Stimulated activated CD4-positive, alpha-beta T cell treated with anti-CD3 and anti-CD28 coated beads, Interleukin-1b, Interleukin-23, amount 100 ng/mL, for 4 hours (primary cell): ENCODE measurements around the gene SAE1.
"Not testable (repeated sequence)": the region's sequence is repeated elsewhere in the genome, so short reads cannot be mapped to it uniquely, and the experiment has no call there.

Experiments
- DNase-seq, 2 donors: peaks; one replicate each; pipeline ENCODE4 v3.0.0-alpha.2; 2020; ENCODE audit warnings: low read depth in 2 of 2

SAE1 gene

GRCh38 chr19:47130589-47131227, at the start of gene SAE1:
Gene SAE1, plus strand, starts transcription at chr19:47130835. Its CDS starts 96 bp downstream, at chr19:47130931.
- DNase-seq: peak; percentile 80 to 87

GRCh38 chr19:47081095-47081494, 49.5 kb upstream of the SAE1 start:
- DNase-seq: no peak

GRCh38 chr19:47082493-47082892, 48.1 kb upstream of the SAE1 start:
- no peak for DNase-seq

- no peak for DNase-seq
These were observed 45.7 kb upstream of the SAE1 start for GRCh38 chr19:47084879-47085439.

- DNase-seq: no peak
These were observed 44.4 kb upstream of the SAE1 start for GRCh38 chr19:47086280-47086679.

GRCh38 chr19:47089767-47090350, 40.8 kb upstream of the SAE1 start:
- no peak for DNase-seq

GRCh38 chr19:47093254-47093653, 37.4 kb upstream of the SAE1 start:
- no peak for DNase-seq

- DNase-seq: no peak
These were observed 36.8 kb upstream of the SAE1 start for GRCh38 chr19:47093841-47094240.

- peak in 1 of 2 donors; percentile 12 for DNase-seq
These were observed 35.8 kb upstream of the SAE1 start for GRCh38 chr19:47094557-47095475.

GRCh38 chr19:47095476-47096099, 35.0 kb upstream of the SAE1 start:
- DNase-seq: no peak

GRCh38 chr19:47096100-47096704, 34.4 kb upstream of the SAE1 start:
- no peak for DNase-seq

- DNase-seq: no peak
These were observed 33.9 kb upstream of the SAE1 start for GRCh38 chr19:47096721-47097120.

GRCh38 chr19:47097396-47098201, 33.0 kb upstream of the SAE1 start:
- DNase-seq: no peak

- DNase-seq: no peak
These were observed 32.0 kb upstream of the SAE1 start for GRCh38 chr19:47098608-47099007.

- DNase-seq: no peak
These were observed 31.0 kb upstream of the SAE1 start for GRCh38 chr19:47099576-47100050.

GRCh38 chr19:47100290-47100689, 30.3 kb upstream of the SAE1 start:
- DNase-seq: no peak

- DNase-seq: not testable (repeated sequence)
These were observed 29.5 kb upstream of the SAE1 start for GRCh38 chr19:47101116-47101515.

- no peak for DNase-seq
These were observed 28.1 kb upstream of the SAE1 start for GRCh38 chr19:47102346-47103060.

GRCh38 chr19:47104680-47105079, 26.0 kb upstream of the SAE1 start:
- DNase-seq: no peak

GRCh38 chr19:47105874-47106273, 24.8 kb upstream of the SAE1 start:
- no peak for DNase-seq
